NOMO-1 (cell line): ENCODE measurements around the gene FXR2.

Source experiments
- DNase-seq, 2 experiments: peaks; one replicate each; lab custom pipeline; 2025; ENCODE audit not compliant: unreplicated experiment in 2 of 2; lab: John Stamatoyannopoulos, UW

FXR2 gene

GRCh38 chr17:7552621-7553051, 62.1 kb downstream of the FXR2 start:
- DNase-seq: peak; percentile 52 to 84

- DNase-seq: no peak
Observed at GRCh38 chr17:7551396-7551795, 63.3 kb downstream of the FXR2 start.

- no peak for DNase-seq
Observed at GRCh38 chr17:7550344-7550743, 64.4 kb downstream of the FXR2 start.

- no peak for DNase-seq
Observed at GRCh38 chr17:7549401-7550055, 65.2 kb downstream of the FXR2 start.

GRCh38 chr17:7548585-7549400, 65.9 kb downstream of the FXR2 start, which contains the start of gene TNFSF12:
TNFSF12 (plus strand) TSS chr17:7549058; CDS start chr17:7549154, 96 bp downstream.
- DNase-seq: no peak

- no peak for DNase-seq
Observed at GRCh38 chr17:7544911-7545310, 69.8 kb downstream of the FXR2 start.
